Measurements from ENCODE around the gene TCP1.
"Not testable (repeated sequence)": the region's sequence is repeated elsewhere in the genome, so short reads cannot be mapped to it uniquely, and the experiment has no call there.

TCP1 gene

GRCh38 chr6:159789377-159790148 lies at the start of gene TCP1:
Gene TCP1, minus strand, starts transcription at chr6:159789602. Its CDS starts 134 bp downstream, at chr6:159789468.
- intact Hi-C loops (cut with DNase I): loop anchor here (2.0 to 5.0 kb wide), 4 partner anchors 29 to 178 kb away; partner anchors contain the start of genes IGF2R, SOD2 and WTAP
- peak; percentile 98 to 100 (median 99) for DNase-seq

- intact Hi-C loops (cut with DNase I): no loop called here
- no peak for DNase-seq
Observed at GRCh38 chr6:159838020-159838744, 48.8 kb upstream of the TCP1 start.

- DNase-seq: no peak
Observed at GRCh38 chr6:159837511-159837910, 48.1 kb upstream of the TCP1 start.

GRCh38 chr6:159836718-159837490 lies 47.5 kb upstream of the TCP1 start:
- no peak for DNase-seq
- intact Hi-C loops (cut with DNase I): no loop called here

More at GRCh38 chr6:159837511-159837910, 48.1 kb upstream of the TCP1 start:
- intact Hi-C loops (cut with DNase I): no loop called here

GRCh38 chr6:159833997-159834603 lies 44.7 kb upstream of the TCP1 start:
- no peak for DNase-seq
- intact Hi-C loops (cut with DNase I): no loop called here

- intact Hi-C loops (cut with DNase I): no loop called here
- DNase-seq: no peak
Observed at GRCh38 chr6:159833556-159833955, 44.2 kb upstream of the TCP1 start.

- intact Hi-C loops (cut with DNase I): no loop called here
- no peak for DNase-seq
Observed at GRCh38 chr6:159832946-159833345, 43.5 kb upstream of the TCP1 start.

GRCh38 chr6:159831373-159831679 lies 41.9 kb upstream of the TCP1 start:
- DNase-seq: no peak
- intact Hi-C loops (cut with DNase I): no loop called here

GRCh38 chr6:159830501-159831372 lies 41.3 kb upstream of the TCP1 start:
- DNase-seq: no peak
- intact Hi-C loops (cut with DNase I): no loop called here

GRCh38 chr6:159829526-159829925 lies 40.1 kb upstream of the TCP1 start:
- intact Hi-C loops (cut with DNase I): no loop called here
- no peak for DNase-seq

- intact Hi-C loops (cut with DNase I): no loop called here
- DNase-seq: no peak
Observed at GRCh38 chr6:159828074-159828473, 38.7 kb upstream of the TCP1 start.

GRCh38 chr6:159826968-159827647 lies 37.7 kb upstream of the TCP1 start:
- DNase-seq: no peak
- intact Hi-C loops (cut with DNase I): no loop called here

GRCh38 chr6:159826004-159826403 lies 36.6 kb upstream of the TCP1 start:
- intact Hi-C loops (cut with DNase I): no loop called here

GRCh38 chr6:159824690-159825089 lies 35.3 kb upstream of the TCP1 start:
- DNase-seq; intact Hi-C loops (cut with DNase I): not testable (repeated sequence)

More at GRCh38 chr6:159826004-159826403, 36.6 kb upstream of the TCP1 start:
- DNase-seq: no peak

GRCh38 chr6:159823953-159824352 lies 34.6 kb upstream of the TCP1 start:
- no peak for DNase-seq
- intact Hi-C loops (cut with DNase I): no loop called here

GRCh38 chr6:159821726-159822125 lies 32.3 kb upstream of the TCP1 start:
- intact Hi-C loops (cut with DNase I): no loop called here
- no peak for DNase-seq

GRCh38 chr6:159821122-159821521 lies 31.7 kb upstream of the TCP1 start:
- intact Hi-C loops (cut with DNase I): no loop called here
- no peak for DNase-seq

GRCh38 chr6:159819932-159820640 lies 30.7 kb upstream of the TCP1 start:
- intact Hi-C loops (cut with DNase I): no loop called here
- peak in 1 of 10 donors; percentile 57 for DNase-seq

GRCh38 chr6:159819098-159819497 lies 29.7 kb upstream of the TCP1 start:
- DNase-seq: no peak
- intact Hi-C loops (cut with DNase I): no loop called here

All from posterior cingulate gyrus (tissue), 11 donors.